GM21528 (cell line): ENCODE measurements around the gene CREBBP.

Source experiments
- ATAC-seq: cut with Tn5 transposase; IDR thresholded peaks from one replicate; pipeline ENCODE4 v1.9.1; 2021; ENCODE audit warnings: mild to moderate bottlenecking, moderate library complexity; ENCODE audit not compliant: unreplicated experiment, low FRiP score

Gene CREBBP

GRCh38 chr16:3744018-3744417 is 136.5 kb downstream of the CREBBP start:
- no peak for ATAC-seq

- no peak for ATAC-seq
These were observed 139.6 kb downstream of the CREBBP start for GRCh38 chr16:3740934-3741333.

- ATAC-seq = no peak
These were observed 140.3 kb downstream of the CREBBP start for GRCh38 chr16:3740186-3740585.

DNA sequence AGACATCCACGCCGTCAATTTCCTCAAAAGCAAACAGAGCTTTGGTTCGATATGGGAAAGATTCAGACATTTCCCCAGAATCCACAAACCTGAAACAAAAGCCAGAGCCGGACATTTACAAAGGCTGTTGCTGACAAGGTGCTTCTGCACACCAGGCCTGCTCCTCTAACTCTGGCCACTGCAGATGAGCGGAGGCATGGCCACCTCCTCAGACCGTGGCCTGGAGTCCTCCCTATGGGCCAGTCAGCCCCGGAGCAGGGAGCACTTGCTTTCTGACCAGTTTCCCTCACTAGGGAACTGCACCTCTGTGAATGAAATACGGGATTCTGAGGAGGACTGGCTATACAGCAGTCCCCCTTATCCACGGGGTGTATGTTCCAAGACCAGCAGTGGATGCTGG is 140.9 kb downstream of the CREBBP start:
- no peak for ATAC-seq

- ATAC-seq = no peak
These were observed 142.0 kb downstream of the CREBBP start for GRCh38 chr16:3738541-3738940.

- no peak for ATAC-seq
These were observed 142.4 kb downstream of the CREBBP start for GRCh38 chr16:3738128-3738527.

GRCh38 chr16:3737181-3737580 is 143.3 kb downstream of the CREBBP start:
- no peak for ATAC-seq

DNA sequence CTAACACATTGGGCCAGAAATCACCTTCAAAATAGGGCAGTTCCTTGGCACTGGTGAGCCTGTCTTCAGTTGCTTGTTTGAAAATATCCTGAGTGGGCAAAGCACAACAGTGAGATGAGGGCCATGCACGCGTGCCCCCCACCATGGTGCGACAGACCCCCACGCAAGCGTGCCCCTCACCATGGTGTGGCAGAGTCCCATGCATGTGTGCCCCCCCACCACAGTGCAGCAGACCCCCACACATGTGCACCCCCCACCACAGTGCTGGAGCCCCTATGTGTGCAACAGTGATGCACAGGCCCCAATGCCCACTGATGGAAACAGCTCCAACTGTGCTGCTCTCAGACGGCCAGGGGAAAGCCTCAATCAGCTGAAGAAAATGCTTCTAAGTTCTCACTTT is 144.4 kb downstream of the CREBBP start:
- no peak for ATAC-seq

DNA sequence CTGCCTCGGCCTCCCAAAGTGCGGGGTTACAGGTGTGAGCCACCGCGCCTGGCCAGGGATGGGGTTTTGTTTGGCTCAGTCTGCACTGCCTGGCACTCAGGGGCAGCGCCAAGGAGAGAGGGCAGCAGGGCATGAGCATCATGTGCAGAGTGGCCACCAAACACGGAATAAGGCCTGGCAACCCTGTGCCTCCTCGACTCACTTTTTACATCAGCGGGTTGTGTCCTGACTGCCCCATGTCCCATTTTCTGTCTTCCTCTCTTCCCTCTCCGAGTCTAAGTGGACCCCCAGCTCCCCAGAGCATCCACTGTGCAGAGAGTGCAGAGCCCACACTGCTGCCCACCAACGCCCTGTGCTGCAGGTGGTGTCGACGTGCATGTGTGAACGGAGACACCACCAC is 145.0 kb downstream of the CREBBP start:
- ATAC-seq = no peak

DNA sequence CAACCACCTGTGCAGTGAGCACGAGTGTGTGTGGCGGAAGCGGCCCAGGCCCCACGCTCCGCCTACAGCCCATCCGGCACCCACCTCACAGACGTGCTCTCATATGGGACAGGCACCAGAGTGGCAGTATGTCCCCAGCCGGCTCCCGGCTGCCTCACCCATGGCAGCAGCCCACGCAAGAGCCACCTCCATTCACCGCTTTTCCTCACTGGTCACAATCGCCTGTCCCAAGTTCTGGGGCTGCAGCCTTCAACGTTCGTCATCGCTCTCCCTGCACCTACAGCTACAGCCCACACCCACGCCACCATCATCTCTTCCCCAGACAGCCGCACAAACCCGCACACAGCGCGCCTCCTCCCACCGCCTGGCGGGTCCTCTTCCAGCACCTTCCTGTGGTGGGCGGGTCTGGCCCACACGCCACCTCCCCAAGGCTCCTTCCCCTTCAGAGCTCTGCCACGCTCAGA is 145.7 kb downstream of the CREBBP start:
- no peak for ATAC-seq

DNA sequence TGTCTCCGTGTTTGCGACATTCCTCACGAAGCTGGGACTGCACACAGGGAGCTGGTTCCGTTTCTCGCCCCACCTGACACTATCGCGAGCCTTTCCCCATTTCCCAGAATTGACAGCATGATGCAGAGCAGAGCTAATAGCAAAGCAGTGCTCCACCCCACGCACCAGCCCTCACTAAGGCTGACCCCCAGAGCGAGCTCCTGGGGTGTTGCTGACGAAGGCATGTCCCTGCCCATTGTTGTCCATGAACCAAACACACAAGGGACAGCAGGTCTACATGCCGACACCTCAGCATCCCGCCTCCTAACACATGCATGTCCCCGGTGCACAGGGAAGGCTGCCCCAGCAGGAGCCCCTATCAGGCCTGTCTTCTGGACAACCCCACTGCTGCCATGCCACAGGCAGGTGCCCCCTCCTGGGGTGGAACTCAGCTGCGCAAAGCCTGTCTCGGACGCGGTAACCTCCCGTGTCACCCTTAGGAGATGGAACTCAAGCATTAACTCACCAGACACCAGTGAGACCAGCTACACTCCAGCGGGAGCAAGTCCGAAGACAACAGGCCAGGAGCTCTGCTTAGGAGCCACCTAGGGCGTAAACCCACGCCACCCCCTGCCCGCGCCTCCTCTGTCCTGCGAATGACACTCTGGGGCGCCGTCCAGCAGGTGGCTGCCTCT is 146.3 kb downstream of the CREBBP start:
- ATAC-seq = no peak

- ATAC-seq = no peak
These were observed 148.3 kb downstream of the CREBBP start for GRCh38 chr16:3732171-3732570.

DNA sequence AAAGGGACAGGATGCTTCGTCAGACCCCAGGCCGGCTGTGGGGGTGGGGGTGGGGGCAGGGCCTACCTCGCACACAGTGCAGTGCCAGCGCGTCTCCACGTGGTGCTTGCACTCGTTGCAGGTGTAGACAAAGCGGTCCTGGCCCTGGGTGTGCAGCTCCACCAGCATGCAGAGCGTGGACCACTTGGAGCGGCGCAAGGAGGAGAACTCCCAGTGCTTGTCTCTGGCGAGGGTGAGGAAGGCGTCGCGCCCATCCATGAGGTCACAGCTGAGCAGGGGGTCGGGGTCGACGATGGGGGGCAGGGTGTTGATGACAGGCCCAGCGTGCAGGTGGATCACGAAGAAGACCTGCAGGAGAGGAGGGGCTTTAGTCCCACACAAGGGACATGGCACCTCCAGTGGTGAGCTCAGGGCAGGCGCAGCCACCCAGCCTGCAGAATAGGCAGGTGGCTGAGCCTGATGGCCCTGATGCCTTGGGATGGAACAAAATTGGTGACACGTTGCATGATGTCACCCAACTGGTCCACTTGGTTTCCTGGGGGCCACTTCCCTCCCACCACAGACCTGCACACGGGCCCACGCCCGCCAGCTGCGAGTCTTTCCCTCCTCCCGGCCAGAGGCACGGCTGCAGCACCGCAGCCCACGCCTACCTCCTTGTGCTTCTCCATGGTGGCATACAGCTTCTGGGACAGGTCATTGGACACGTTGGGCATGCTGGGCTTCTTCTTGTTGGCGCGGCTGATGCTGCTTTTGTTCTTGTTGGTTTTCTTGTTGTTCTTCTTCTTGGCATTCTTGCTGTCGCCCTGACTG is 149.2 kb downstream of the CREBBP start:
- ATAC-seq = no peak

GRCh38 chr16:3730161-3731125 is 150.1 kb downstream of the CREBBP start:
- ATAC-seq = no peak

DNA sequence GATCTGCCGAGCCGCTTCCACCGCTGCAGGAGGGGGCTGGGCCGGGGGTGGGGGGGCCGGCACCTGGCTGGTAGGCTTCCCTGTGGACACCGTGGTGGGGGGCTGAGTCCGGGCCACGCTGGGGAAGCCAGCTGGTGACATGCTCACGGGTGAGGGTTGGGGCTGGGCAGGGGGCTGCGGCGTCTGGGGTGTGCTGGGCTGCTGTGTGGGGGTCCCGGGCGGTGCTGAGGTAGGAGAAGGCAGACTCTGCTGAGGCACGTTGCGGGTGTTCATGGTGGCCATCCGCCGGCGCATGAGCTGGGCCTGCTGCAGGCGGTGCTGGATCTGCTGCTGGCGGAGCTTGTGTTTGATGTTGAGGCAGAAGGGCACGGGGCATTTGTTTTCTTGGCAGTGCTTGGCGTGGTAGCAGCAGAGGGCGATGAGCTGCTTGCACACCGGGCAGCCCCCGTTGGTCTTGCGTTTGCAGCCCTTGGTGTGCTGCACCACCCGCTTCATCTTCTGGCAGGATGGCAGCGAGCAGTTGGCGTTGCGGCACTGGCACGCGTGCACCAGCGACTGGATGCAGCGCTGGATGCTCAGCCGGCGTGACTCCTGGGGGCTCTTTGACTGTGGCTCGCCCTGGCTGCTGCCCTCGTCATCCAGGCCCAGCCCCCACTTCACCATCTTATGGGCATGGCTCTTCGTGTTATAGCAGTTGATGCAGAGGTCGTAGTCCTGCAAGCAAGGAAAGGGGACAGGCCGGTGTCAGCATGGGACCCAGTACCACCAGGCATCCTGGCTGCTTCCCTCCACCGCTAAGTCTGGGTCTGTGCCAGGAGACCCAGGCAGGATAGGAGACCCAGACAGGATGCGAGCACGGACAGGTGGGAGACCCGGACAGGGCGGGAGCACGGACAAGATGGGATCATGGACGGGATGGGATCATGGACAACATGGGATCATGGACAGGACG is 151.1 kb downstream of the CREBBP start:
- no peak for ATAC-seq

DNA sequence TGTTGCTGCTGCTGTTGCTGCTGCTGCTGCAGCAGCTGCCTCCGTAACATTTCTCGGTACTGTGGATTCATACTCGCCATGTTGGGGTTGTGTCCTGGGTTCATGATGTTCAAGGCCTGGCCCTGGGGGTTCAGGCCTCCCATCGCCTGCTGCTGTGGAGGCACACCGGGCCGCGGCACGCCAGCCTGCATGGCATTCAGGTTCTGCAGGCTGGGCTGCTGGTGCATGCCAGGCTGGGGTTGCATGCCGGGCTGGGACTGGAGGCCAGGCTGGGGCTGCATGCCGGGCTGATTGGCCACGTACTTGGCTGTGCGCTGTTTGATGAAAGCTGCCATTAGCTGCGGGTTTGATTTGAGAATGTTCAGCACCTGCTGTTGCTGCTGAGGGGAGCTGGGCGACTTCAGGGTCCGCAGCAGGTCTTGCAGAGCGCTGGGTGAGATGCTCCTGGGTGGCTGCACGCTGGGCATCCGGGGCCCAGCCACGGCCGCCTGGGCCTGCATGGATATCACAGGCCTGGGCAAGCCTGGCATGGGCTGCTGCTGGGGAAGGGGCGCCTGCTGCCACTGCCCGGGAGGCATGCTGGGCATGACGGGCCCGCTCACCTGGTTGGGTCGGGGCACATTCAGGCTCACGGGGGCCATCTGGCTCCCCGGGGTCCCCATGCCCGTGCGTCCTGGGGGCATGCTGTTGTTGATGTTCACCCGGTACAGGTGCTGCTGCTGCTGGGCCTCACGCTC is 151.9 kb downstream of the CREBBP start:
- no peak for ATAC-seq

DNA sequence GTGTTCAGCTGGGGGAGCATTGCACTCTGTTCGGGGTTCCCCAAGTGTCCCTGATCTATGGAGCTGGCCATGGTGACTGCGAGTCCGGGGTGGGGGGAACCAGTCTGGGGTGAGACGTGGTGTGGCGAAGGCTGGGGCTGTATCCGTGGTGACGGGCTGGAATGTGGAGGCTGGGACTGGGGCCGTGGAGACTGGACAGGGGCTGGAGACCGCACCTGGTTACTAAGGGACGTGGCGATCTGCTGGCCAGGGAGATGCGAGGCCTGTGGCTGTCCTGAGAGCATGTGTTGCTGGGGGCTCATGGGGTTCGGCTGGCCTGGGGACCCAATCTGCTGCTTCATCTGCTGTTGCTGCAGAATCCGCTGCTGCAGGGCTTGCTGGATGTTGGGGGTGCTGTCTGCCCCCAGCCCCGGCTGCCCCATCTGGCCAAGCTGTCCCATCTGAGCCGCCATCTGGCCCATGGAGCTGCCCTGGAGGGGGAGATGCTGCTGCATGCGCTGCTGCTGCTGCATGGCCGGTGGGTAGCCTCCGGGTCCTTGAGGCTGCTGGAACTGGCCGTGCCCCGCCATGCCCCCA is 152.6 kb downstream of the CREBBP start:
- no peak for ATAC-seq

DNA sequence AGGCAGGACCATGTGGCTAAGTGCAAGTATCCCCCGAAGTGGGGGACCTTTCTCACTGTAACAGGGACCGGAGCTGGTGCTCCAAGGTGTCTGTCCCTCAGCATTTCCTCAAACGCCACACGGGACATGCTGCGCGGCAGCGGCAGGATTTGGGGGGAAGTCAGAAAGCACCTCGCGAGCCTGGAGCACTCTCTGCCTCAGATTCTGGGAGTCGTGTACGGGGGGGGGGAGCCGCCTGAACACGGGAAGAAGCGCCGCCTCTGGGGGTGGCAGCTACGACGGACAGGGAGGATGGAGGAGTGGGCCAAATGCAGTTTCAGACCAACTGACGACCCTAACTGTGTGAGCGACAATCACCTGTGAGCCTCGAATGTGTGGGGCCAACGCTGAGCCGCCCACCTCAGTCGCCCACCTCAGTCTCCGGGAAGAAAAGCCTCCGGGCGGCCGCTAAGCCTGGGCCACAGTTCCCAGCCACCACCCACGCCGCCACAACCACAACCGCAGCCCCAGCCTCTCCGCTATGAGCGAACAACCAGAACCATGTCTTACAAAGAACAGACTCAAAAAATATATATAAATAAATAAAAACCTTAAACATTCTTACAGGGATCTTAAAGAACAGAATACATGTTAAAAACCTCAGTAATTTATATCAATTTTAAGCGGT is 154.4 kb downstream of the CREBBP start:
- no peak for ATAC-seq
